GM21423 (cell line): ENCODE results near the gene CNTN2.

Experiments
- ATAC-seq: cut with Tn5 transposase; IDR thresholded peaks from one replicate; pipeline ENCODE4 v1.9.1; 2021; ENCODE audit warnings: mild to moderate bottlenecking, moderate library complexity; ENCODE audit not compliant: unreplicated experiment

Gene CNTN2

GRCh38 chr1:205020466-205020865 lies 22.5 kb upstream of the CNTN2 start:
- ATAC-seq: no peak

- ATAC-seq: no peak
Observed at GRCh38 chr1:205024679-205025078, 18.3 kb upstream of the CNTN2 start.

GRCh38 chr1:205025239-205025638 lies 17.8 kb upstream of the CNTN2 start:
- no peak for ATAC-seq

GRCh38 chr1:205026181-205026580 lies 16.8 kb upstream of the CNTN2 start:
- no peak for ATAC-seq

GRCh38 chr1:205028390-205028789 lies 14.6 kb upstream of the CNTN2 start:
- ATAC-seq: no peak

GRCh38 chr1:205028924-205029323 lies 14.1 kb upstream of the CNTN2 start:
- ATAC-seq: no peak

- no peak for ATAC-seq
Observed at GRCh38 chr1:205030241-205030640, 12.8 kb upstream of the CNTN2 start.

- ATAC-seq: no peak
Observed at GRCh38 chr1:205030896-205031295, 12.1 kb upstream of the CNTN2 start.

GRCh38 chr1:205032508-205032907 lies 10.5 kb upstream of the CNTN2 start:
- no peak for ATAC-seq

- ATAC-seq: no peak
Observed at GRCh38 chr1:205037539-205037938, 5.5 kb upstream of the CNTN2 start.

GRCh38 chr1:205038132-205038786 lies 4.8 kb upstream of the CNTN2 start:
- no peak for ATAC-seq

- ATAC-seq: no peak
Observed at GRCh38 chr1:205041001-205041715, 1.9 kb upstream of the CNTN2 start.

- ATAC-seq: no peak
Observed at GRCh38 chr1:205041998-205042910, 758 bp upstream of the CNTN2 start.

GRCh38 chr1:205043866-205044265 lies 854 bp downstream of the CNTN2 start:
- ATAC-seq: no peak

- ATAC-seq: no peak
Observed at GRCh38 chr1:205044741-205045140, 1.7 kb downstream of the CNTN2 start.

GRCh38 chr1:205045146-205045545 lies 2.1 kb downstream of the CNTN2 start:
- ATAC-seq: no peak

- ATAC-seq: no peak
Observed at GRCh38 chr1:205046870-205047269, 3.9 kb downstream of the CNTN2 start.

GRCh38 chr1:205047764-205048231 lies 4.8 kb downstream of the CNTN2 start:
- no peak for ATAC-seq

- no peak for ATAC-seq
Observed at GRCh38 chr1:205048382-205048781, 5.4 kb downstream of the CNTN2 start.

GRCh38 chr1:205049479-205049878 lies 6.5 kb downstream of the CNTN2 start:
- ATAC-seq: no peak

- no peak for ATAC-seq
Observed at GRCh38 chr1:205052690-205053089, 9.7 kb downstream of the CNTN2 start.
